ENCODE measurements around the gene PTTG2.

DNA sequence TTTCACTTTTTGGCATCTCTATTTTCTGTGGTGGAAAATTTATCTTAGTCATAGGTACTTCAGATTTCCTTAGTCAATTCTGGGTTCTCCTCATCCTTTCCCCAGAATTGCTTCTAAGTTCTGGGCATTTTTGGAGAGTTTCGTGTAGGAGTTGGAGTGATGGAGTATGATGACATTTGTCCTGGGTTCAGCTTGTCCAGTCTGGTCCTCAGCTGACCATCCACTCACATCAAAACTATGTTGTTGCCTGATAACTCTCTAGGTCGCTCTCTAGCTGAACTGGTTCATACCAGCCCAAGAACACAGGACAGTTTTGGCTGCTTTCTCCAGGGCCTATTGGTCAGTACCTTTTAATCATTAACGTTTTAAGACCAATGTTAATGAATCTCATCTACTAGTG is 13.2 kb downstream of the PTTG2 start:
- TF ChIP-seq CTCF (IDR thresholded peaks at IDR 0.05; ENCODE audit: poor library complexity): no peak
- no peak for TF ChIP-seq EZH2 (IDR thresholded peaks at IDR 0.05; ENCODE audit: borderline replicate concordance)
- no peak for TF ChIP-seq EZH2phosphoT487 (IDR thresholded peaks at IDR 0.05; ENCODE audit: low read depth, severe bottlenecking, unreplicated experiment)
